Prostate gland (tissue), 2 donors: ENCODE results near the gene NT5DC1. TPM values are rescaled to one million over a fixed set of nuclear protein-coding genes. Genes with fewer than 3 reads are reported as not detected.

ENCODE experiments used
- DNase-seq: peaks from one replicate; pipeline ENCODE4 v3.0.0-alpha.2; 2019; ENCODE audit warnings: low spot score
- H3K27ac ChIP-seq, 2 donors: fragments of 200-600 bp; sonication (generic); 2 replicates each; pipeline ENCODE4 v1.5.1; 2017 to 2019
- H3K27me3 ChIP-seq: fragments of 200-600 bp; sonication (generic); replicated peaks from 2 replicates; pipeline ENCODE4 v1.5.1; 2019; ENCODE audit not compliant: insufficient read depth
- H3K36me3 ChIP-seq, 2 donors: fragments of 200-600 bp; sonication (generic); 1 replicate in 1 of 2; 2 replicates in 1 of 2; pipeline versions ENCODE4 v1.5.1 to v1.8.1; 2017 to 2019
- H3K4me1 ChIP-seq: fragments of 200-600 bp; sonication (generic); replicated peaks from 2 replicates; pipeline ENCODE4 v1.5.1; 2019
- H3K4me3 ChIP-seq, 2 donors: fragments of 200-600 bp; sonication (generic); 2 replicates each; pipeline ENCODE4 v1.5.1; 2017 to 2019
- H3K9me3 ChIP-seq: fragments of 200-600 bp; sonication (generic); 2 replicates; pipeline ENCODE4 v1.5.1; 2017
- POLR2A ChIP-seq: fragments of 450-650 bp; IDR thresholded peaks from one replicate; pipeline ENCODE4 v1.6.1; 2016; ENCODE audit warnings: antibody characterized with exemption, mild to moderate bottlenecking
- POLR2AphosphoS5 ChIP-seq: sonication (generic); formaldehyde crosslinking; IDR thresholded peaks from one replicate; pipeline ENCODE4 v1.6.1; 2017; ENCODE audit warnings: antibody characterized with exemption
- WGBS: methylation state at CpG from one replicate; pipeline ENCODE4 v1.1.5; 2018; 5-methylcytosine and 5-hydroxymethylcytosine counted together
- intact Hi-C: fragments of 100-400 bp; cut with DNase I; formaldehyde crosslinking; loops from one replicate; pipeline ENCODE4 v1.14.2; 2022
- total RNA-seq, 2 donors: library from RNA; depleted of rRNA; stranded (reverse); fragments of >200 nt; gene quantifications; one replicate each; pipeline ENCODE4 v1.1.0, GENCODE V29; 2016
- TF ChIP-seq, protein P1 (sequence below), 4 experiments: fragments of 200-600 bp in 2 of 4; fragments of 450-650 bp in 2 of 4; sonication (generic) in 2 of 4; IDR thresholded peaks; 1 replicate in 3 of 4; 2 replicates in 1 of 4; pipeline ENCODE4 v1.5.1; 2016 to 2019; ENCODE audit warnings: antibody characterized with exemption in 4 of 4, mild to moderate bottlenecking in 2 of 4, moderate library complexity in 2 of 4

Gene NT5DC1
- total RNA-seq, 2 donors from 2014 or later: 12.3 to 26.1 TPM

DNA sequence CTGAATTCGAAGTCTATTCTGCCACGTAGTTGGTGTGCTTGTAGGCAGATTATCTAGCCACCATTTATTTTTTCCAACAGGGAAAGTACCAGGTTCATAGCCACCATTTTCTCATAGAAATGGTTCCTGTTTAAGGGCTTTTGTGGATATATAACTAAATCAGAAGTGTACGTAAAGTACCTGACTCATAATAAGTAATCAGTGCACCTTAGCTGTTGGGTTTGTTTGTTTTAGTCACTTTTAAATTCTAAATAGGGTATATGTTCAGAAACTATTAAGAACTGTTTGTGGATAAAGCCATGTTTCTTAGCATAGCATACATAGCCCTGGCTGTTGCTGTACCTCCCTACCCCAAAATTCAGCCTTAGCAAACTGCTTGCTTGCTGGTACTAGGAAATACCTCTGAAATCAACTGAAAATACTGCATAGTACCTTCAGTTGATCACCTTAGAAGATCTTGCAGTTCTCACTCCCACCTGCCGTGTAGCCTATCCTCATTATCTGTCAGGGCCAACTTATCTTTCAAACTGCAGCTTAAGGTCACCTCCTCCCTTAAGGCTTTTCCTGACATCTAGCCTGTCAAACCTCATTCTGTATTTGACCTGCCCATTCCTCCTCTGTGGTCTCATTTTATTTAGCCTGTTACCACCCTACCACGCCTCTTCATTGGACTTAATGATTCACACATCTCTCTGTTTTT lies 69.9 kb downstream of the NT5DC1 start:
- Histone ChIP-seq H3K4me3 (no peak overlapping the region), H3K27me3 (no peaks in the 10 kb centered on the region), H3K36me3 (no peaks in the 10 kb centered on the region), H3K27ac (no peak overlapping the region), H3K4me1 (no peaks in the 10 kb centered on the region), H3K9me3 (no peaks in the 10 kb centered on the region)
- 94% methylated on average over 5 of the region's 5 CpGs for WGBS
- intact Hi-C loops: no loop called here
- no peak for DNase-seq
- no peak for TF ChIP-seq POLR2AphosphoS5
- TF ChIP-seq POLR2A: no peak
- TF ChIP-seq, protein P1, sequence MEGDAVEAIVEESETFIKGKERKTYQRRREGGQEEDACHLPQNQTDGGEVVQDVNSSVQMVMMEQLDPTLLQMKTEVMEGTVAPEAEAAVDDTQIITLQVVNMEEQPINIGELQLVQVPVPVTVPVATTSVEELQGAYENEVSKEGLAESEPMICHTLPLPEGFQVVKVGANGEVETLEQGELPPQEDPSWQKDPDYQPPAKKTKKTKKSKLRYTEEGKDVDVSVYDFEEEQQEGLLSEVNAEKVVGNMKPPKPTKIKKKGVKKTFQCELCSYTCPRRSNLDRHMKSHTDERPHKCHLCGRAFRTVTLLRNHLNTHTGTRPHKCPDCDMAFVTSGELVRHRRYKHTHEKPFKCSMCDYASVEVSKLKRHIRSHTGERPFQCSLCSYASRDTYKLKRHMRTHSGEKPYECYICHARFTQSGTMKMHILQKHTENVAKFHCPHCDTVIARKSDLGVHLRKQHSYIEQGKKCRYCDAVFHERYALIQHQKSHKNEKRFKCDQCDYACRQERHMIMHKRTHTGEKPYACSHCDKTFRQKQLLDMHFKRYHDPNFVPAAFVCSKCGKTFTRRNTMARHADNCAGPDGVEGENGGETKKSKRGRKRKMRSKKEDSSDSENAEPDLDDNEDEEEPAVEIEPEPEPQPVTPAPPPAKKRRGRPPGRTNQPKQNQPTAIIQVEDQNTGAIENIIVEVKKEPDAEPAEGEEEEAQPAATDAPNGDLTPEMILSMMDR (IDR thresholded peaks at IDR 0.05): no peak

GRCh38 chr6:116173928-116174327 lies 73.3 kb downstream of the NT5DC1 start:
- H3K27ac ChIP-seq: no peak overlapping the region
- H3K4me1 ChIP-seq: no peaks in the 10 kb centered on the region
- intact Hi-C loops: no loop called here
- TF ChIP-seq POLR2A (no peak), POLR2AphosphoS5 (no peak)
- TF ChIP-seq, protein P1 (IDR thresholded peaks at IDR 0.05): no peak
- 81% methylated on average over 3 of the region's 3 CpGs for WGBS
- no peaks in the 10 kb centered on the region for H3K36me3 ChIP-seq
- H3K4me3 ChIP-seq: no peak overlapping the region
- no peak for DNase-seq
- H3K9me3 ChIP-seq: no peaks in the 10 kb centered on the region
- H3K27me3 ChIP-seq: no peaks in the 10 kb centered on the region

DNA sequence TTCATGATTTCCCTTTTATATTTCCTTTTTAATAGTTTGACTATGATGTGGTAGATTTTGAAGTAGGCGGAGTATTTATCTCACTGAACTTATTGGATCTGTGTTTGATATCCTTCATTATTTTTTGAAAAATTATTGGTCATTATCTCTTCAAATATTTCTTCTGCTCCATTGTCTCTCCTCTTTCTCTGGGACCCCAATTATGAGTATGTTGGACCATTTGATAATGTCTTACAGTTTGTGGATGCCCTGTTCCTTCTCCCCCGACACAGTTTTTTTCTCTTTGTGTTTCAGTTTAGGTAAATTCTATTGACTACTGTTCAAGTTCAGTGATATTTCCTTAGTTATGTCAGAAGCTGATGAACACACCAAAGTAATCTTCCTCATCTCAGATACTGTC lies 74.7 kb downstream of the NT5DC1 start:
- intact Hi-C loops: no loop called here
- H3K36me3 ChIP-seq: no peaks in the 10 kb centered on the region
- no peaks in the 10 kb centered on the region for H3K9me3 ChIP-seq
- no peak overlapping the region for H3K4me3 ChIP-seq
- no peak for DNase-seq
- TF ChIP-seq POLR2A (no peak), POLR2AphosphoS5 (no peak)
- TF ChIP-seq, protein P1 (IDR thresholded peaks at IDR 0.05): no peak
- no peaks in the 10 kb centered on the region for H3K4me1 ChIP-seq
- no peaks in the 10 kb centered on the region for H3K27me3 ChIP-seq
- no peak overlapping the region for H3K27ac ChIP-seq
- WGBS: 98% methylated on average over 2 of the region's 2 CpGs

DNA sequence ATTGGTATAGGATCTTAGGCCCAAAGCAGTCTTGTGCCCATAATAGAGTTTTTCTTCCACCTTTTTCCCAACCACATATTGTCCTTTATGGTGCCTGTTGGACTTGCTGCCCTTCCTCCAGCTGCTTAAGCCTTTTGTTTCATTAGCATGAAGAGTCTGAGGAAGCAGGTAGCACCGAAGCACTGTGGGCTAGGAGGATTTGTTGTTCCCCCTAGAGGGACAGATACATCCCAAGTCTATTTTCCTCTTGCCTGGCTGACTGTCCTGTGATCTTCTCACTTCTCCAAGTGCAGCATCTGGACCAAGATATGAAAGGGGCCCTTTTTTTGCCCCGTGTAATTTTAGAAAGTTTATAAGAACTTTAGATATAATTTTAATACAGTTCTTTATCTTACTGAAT lies 75.9 kb downstream of the NT5DC1 start:
- 63% methylated on average over 2 of the region's 2 CpGs for WGBS
- H3K9me3 ChIP-seq: no peaks in the 10 kb centered on the region
- no peak for DNase-seq
- TF ChIP-seq, protein P1 (IDR thresholded peaks at IDR 0.05): no peak
- TF ChIP-seq POLR2A: no peak
- TF ChIP-seq POLR2AphosphoS5: no peak
- intact Hi-C loops: no loop called here
- H3K27ac ChIP-seq: no peak overlapping the region
- no peak overlapping the region for H3K4me3 ChIP-seq
- no peaks in the 10 kb centered on the region for H3K27me3 ChIP-seq
- no peaks in the 10 kb centered on the region for H3K4me1 ChIP-seq
- no peaks in the 10 kb centered on the region for H3K36me3 ChIP-seq

GRCh38 chr6:116180375-116180774 lies 79.7 kb downstream of the NT5DC1 start:
- no peaks in the 10 kb centered on the region for H3K36me3 ChIP-seq
- TF ChIP-seq, protein P1 (IDR thresholded peaks at IDR 0.05): no peak
- no peak for TF ChIP-seq POLR2A
- no peak for TF ChIP-seq POLR2AphosphoS5
- H3K27ac ChIP-seq: no peak overlapping the region
- no peak overlapping the region for H3K4me3 ChIP-seq
- intact Hi-C loops: no loop called here
- no peak for DNase-seq
- H3K9me3 ChIP-seq: no peaks in the 10 kb centered on the region
- H3K27me3 ChIP-seq: no peaks in the 10 kb centered on the region
- no peaks in the 10 kb centered on the region for H3K4me1 ChIP-seq
